ENCODE measurements around the gene RPL19.

DNA sequence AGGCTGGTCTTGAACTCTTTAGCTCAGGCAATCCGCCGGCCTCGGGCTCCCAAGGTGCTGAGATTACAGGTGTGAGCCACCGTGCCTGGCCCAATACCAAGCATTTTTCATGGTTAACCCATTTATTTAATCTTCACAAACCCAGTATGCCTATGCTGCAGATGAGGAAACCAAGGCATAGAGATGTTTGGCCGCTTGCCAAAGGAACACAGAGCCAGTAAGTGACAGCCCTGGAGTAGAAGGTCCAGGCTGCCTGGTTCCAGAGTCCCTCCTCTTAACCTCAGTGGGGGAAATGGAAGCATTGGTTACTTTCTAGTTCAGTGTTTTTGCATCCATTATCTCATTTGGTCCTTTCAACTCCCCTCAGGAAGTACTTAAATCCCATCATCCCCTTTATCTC is 18.8 kb upstream of the RPL19 start:
- TF ChIP-seq POLR2A (IDR thresholded peaks at IDR 0.05; ENCODE audit: low read depth, low read length) (no peak), POLR2AphosphoS5 (IDR thresholded peaks at IDR 0.05; ENCODE audit: low read depth, low read length) (no peak), TAF1 (IDR thresholded peaks at IDR 0.05; ENCODE audit: low read depth, low read length) (no peak), POU2F2 (IDR thresholded peaks at IDR 0.05; ENCODE audit: low read depth, low read length) (no peak)

Measured in GM12891 (cell line).